BE2C (cell line): ENCODE measurements around the gene YRDC.

Source experiments
- DNase-seq: peaks from one replicate; pipeline ENCODE4 v3.0.0-alpha.2; 2020
- H3K27me3 ChIP-seq: fragments of 250-450 bp; sonication (Bioruptor Pico); 2 replicates; pipeline ENCODE4 v1.5.1; 2020; ENCODE audit warnings: mild to moderate bottlenecking
- H3K36me3 ChIP-seq: fragments of 250-450 bp; sonication (Bioruptor Pico); 2 replicates; pipeline ENCODE4 v1.5.1; 2020; ENCODE audit warnings: mild to moderate bottlenecking
- H3K4me1 ChIP-seq: fragments of 250-450 bp; sonication (Bioruptor Pico); 2 replicates; pipeline ENCODE4 v1.5.1; 2020
- H3K4me3 ChIP-seq: 2 replicates; pipeline ENCODE4 v1.5.1; 2011; ENCODE audit warnings: low read depth, low read length
- H3K9me3 ChIP-seq: fragments of 250-450 bp; sonication (Bioruptor Pico); 2 replicates; pipeline ENCODE4 v1.5.1; 2020
- TF ChIP-seq, protein P1 (sequence below): IDR thresholded peaks from 2 replicates; pipeline ENCODE4 v1.5.1; 2012; ENCODE audit warnings: mild to moderate bottlenecking, low read depth, low read length

Gene YRDC

DNA sequence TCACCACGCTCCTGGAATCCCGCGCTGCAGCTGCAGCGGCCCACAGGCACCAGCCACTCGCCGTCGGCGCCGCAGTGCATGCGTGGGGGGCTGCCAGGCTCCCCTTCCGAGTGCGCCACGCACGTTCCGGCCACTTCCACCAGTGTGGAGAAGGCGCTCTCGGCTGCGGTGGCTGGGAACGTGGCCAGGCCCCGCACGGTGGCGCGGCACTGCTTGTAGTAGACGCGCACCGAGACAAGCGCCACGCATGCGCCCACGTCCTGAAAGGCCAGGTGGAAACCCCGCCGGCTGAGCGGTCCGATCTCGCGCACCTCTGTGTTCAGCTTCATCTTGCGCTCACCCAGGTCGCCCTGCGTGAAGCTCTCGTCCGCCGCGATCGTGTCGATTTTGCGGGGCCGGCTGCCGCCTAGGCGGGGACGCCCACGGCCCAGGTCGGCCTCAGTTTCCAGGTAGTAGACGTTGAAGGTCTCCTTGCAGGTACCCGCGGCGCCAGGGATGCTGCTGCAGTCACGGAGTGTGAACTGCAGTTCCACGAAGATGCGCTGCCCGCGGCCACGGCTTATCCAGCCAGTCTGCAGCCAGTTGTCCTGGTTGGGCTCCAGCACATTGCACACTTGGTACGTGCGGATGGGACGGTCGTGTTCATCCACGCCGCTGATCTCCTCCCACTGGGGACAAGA is 46.5 kb downstream of the YRDC start:
- Histone ChIP-seq H3K27me3 (peaks cover 42% of the 10 kb centered on the region), H3K36me3 (no peaks in the 10 kb centered on the region), H3K4me3 (no peak overlapping the region), H3K9me3 (no peaks in the 10 kb centered on the region), H3K4me1 (no peaks in the 10 kb centered on the region)
- TF ChIP-seq, protein P1, sequence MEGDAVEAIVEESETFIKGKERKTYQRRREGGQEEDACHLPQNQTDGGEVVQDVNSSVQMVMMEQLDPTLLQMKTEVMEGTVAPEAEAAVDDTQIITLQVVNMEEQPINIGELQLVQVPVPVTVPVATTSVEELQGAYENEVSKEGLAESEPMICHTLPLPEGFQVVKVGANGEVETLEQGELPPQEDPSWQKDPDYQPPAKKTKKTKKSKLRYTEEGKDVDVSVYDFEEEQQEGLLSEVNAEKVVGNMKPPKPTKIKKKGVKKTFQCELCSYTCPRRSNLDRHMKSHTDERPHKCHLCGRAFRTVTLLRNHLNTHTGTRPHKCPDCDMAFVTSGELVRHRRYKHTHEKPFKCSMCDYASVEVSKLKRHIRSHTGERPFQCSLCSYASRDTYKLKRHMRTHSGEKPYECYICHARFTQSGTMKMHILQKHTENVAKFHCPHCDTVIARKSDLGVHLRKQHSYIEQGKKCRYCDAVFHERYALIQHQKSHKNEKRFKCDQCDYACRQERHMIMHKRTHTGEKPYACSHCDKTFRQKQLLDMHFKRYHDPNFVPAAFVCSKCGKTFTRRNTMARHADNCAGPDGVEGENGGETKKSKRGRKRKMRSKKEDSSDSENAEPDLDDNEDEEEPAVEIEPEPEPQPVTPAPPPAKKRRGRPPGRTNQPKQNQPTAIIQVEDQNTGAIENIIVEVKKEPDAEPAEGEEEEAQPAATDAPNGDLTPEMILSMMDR: no peak
- DNase-seq: no peak

DNA sequence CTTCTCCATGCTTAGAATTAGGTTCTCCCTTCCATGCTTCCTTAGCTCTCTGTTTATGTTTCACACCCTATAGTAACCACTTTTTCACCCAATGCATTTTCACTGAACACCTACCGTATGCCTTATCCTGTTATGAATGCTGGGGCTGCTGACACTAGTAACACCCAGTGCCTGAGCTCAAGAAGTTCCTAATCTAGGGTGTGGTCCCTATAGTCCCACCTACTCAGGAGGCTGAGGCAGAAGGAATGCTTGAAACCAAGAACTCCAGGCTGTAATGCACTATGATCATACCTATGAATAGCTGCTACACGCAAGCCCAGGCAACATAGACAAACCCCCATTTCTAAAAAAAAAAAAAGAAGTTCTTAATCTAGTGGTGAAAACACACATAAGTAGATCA is 48.6 kb downstream of the YRDC start:
- DNase-seq: no peak
- TF ChIP-seq, protein P1: no peak
- no peak overlapping the region for H3K4me3 ChIP-seq
- H3K27me3 ChIP-seq: peaks cover 34% of the 10 kb centered on the region
- H3K4me1 ChIP-seq: no peaks in the 10 kb centered on the region
- H3K9me3 ChIP-seq: no peaks in the 10 kb centered on the region
- no peaks in the 10 kb centered on the region for H3K36me3 ChIP-seq

DNA sequence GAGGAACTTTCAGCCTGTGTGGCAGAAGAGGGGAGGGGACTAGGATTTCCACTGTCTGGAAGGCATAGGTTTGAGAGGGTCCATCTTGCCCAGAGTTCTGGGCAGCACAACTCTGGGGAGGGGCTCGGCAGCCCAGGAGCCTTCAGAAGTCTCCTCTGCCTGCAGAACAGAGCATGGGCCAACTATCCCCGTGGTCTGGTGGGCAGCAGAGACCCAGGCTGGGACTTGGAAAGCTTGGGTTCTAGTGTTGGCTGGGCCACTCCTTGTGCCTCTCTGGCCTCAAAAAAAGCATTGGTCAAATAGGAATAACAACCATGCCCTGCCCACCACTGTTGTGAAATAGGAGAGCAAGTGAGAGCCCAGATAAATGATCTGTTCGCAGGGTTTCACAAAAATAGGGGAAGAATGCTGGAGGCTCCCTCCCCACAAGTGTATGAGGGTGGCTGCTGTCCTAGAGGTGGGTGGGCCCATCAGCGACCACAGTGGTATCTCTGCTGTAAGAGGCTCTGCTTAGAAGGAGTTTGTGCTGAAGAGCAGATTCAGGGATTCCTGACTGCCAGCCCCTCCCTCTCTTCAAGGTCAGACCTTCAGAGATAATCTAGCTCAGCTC is 52.0 kb downstream of the YRDC start:
- TF ChIP-seq, protein P1: no peak
- H3K27me3 ChIP-seq: peaks cover 14% of the 10 kb centered on the region
- no peak for DNase-seq
- no peaks in the 10 kb centered on the region for H3K36me3 ChIP-seq
- H3K4me3 ChIP-seq: no peak overlapping the region
- no peaks in the 10 kb centered on the region for H3K4me1 ChIP-seq
- H3K9me3 ChIP-seq: no peaks in the 10 kb centered on the region

DNA sequence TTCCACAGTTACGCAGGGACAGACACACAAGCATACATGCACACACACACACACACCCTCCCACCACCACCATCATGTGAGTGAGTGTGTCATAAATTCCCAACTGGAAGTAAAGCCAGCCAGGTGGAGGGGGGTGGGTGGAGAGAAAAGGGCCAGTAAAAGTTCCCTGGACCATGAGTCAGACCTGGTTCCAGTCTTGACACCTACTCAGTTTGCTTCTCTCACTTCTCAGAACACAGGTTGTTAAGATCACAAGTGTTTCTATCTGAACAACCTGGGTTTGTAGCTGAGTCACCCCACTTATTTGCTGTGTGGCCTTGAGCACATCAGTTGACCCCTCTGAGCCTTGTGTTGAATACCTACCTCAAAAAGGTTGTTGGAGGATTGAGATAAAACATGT is 52.7 kb downstream of the YRDC start:
- TF ChIP-seq, protein P1: no peak
- H3K4me3 ChIP-seq: no peak overlapping the region
- no peaks in the 10 kb centered on the region for H3K36me3 ChIP-seq
- DNase-seq: no peak
- H3K27me3 ChIP-seq: peaks cover 14% of the 10 kb centered on the region
- no peaks in the 10 kb centered on the region for H3K4me1 ChIP-seq
- H3K9me3 ChIP-seq: no peaks in the 10 kb centered on the region

DNA sequence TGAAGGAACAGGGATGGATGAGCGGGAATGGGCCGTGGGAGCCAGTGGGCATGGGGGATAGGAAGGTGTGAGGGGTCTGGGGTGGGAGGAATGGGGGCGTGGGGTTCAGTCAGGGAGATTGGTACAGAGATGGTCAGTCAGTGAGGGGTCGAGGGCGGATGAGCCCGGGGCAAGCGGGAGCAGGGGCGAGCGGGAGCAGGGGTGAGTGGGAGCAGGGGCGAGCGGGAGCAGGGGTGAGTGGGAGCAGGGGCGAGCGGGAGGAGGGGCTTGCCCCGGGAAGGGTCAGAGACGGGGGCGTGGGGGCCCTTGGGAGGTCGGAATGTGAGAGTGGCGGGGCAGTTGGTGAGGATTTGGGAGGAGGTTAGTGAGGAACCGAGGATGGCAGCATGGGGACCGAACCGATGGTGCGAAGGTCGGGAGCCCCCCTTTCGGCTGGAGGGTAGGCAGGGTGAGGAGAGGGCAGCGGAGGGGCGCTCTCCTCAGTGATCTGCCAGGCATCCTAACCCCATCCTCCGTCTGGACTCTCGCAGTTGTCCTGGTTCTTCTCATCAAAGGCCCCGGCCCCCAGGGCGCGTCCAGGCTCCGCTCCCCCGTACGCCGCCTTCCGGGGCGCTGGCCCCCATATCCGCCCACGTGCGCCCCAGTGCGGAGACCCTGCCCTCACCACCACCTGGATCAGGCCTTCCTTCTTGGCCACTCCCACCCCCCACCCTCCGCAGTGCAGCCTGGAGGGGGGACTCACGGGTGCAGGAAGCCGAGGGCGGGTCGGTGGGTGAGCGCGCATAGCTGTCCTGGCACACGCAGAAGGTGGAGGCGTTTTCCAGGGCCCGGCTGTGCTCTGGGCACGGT is 54.3 kb downstream of the YRDC start:
- Histone ChIP-seq H3K4me1 (no peaks in the 10 kb centered on the region), H3K4me3 (no peak overlapping the region), H3K27me3 (peaks cover 14% of the 10 kb centered on the region), H3K9me3 (no peaks in the 10 kb centered on the region), H3K36me3 (no peaks in the 10 kb centered on the region)
- DNase-seq: no peak
- TF ChIP-seq, protein P1: no peak
